Measurements from ENCODE around the gene ATM. TPM values are rescaled to one million over a fixed set of nuclear protein-coding genes. Genes with fewer than 3 reads are reported as not detected.

Gene ATM
- total RNA-seq, 1 donor from 2014 or later = 51.2 TPM

DNA sequence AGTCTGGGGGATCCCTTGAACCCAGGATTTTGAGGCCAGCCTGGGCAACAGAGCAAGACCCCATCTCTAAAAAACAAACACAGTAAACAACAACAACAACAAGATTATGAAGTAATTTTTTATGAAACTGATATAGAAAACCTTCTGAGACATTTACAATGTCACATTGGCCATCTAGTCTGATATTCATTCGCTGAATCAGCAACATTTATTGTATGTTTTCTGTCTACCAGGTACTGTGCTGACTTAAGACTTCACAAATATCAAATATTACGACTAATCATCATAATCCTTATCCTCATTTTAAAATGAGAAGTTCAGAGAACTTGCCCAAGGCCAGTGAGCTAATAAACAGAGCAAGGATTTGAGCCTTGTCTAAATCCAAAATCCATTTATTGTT is 120.8 kb downstream of the ATM start:
- no peak overlapping the region for H3K27ac Mint-ChIP-seq (ENCODE audit: unreplicated experiment)

DNA sequence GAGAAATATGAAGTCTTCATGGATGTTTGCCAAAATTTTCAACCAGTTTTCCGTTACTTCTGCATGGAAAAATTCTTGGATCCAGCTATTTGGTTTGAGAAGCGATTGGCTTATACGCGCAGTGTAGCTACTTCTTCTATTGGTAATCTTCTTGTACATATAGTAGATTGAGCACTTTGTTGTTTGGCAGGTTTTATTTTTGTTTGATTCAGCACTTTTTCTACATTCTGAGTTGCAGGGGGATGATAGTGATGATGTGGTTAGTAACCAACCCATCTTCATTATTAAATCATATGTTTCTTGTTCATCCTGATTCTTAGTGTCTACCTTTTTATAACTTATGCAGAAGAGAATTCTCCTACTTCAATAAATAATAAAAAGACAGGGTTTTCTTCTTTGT is 122.9 kb downstream of the ATM start:
- TF ChIP-seq, protein P1, sequence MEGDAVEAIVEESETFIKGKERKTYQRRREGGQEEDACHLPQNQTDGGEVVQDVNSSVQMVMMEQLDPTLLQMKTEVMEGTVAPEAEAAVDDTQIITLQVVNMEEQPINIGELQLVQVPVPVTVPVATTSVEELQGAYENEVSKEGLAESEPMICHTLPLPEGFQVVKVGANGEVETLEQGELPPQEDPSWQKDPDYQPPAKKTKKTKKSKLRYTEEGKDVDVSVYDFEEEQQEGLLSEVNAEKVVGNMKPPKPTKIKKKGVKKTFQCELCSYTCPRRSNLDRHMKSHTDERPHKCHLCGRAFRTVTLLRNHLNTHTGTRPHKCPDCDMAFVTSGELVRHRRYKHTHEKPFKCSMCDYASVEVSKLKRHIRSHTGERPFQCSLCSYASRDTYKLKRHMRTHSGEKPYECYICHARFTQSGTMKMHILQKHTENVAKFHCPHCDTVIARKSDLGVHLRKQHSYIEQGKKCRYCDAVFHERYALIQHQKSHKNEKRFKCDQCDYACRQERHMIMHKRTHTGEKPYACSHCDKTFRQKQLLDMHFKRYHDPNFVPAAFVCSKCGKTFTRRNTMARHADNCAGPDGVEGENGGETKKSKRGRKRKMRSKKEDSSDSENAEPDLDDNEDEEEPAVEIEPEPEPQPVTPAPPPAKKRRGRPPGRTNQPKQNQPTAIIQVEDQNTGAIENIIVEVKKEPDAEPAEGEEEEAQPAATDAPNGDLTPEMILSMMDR (IDR thresholded peaks at IDR 0.05; ENCODE audit: insufficient read depth, low read depth, low read length) = no peak
- TF ChIP-seq EZH2 (IDR thresholded peaks at IDR 0.05; ENCODE audit: insufficient read depth, low read length) = no peak
- Histone ChIP-seq H2AFZ (ENCODE audit: low read depth, low read length) (no peak overlapping the region), H4K20me1 (ENCODE audit: insufficient read depth, low read length) (no peaks in the 10 kb centered on the region), H3K27me3 (ENCODE audit: insufficient read depth, low read length) (no peaks in the 10 kb centered on the region), H3K27ac (ENCODE audit: low read depth, low read length) (no peak overlapping the region), H3K4me2 (ENCODE audit: low read length) (no peak overlapping the region), H3K4me3 (ENCODE audit: insufficient read depth, low read depth, low read length) (no peak overlapping the region), H3K4me1 (ENCODE audit: insufficient read depth, low read length) (no peaks in the 10 kb centered on the region), H3K9ac (ENCODE audit: low read length) (no peak overlapping the region), H3K9me3 (ENCODE audit: insufficient read depth, low read depth, low read length) (no peaks in the 10 kb centered on the region), H3K79me2 (ENCODE audit: insufficient read depth, low read length) (no peaks in the 10 kb centered on the region), H3K36me3 (ENCODE audit: insufficient read depth, low read length) (peaks cover 11% of the 10 kb centered on the region)
- H3K27me3 Mint-ChIP-seq (ENCODE audit: low read depth, unreplicated experiment) = no peaks in the 10 kb centered on the region
- no peak overlapping the region for H3K4me3 Mint-ChIP-seq (ENCODE audit: unreplicated experiment)
- no peaks in the 10 kb centered on the region for H3K9me3 Mint-ChIP-seq (ENCODE audit: unreplicated experiment)
- DNase-seq (ENCODE audit: low read depth) = no peak
- no peaks in the 10 kb centered on the region for H3K4me1 Mint-ChIP-seq (ENCODE audit: low read depth, unreplicated experiment)
- H3K36me3 Mint-ChIP-seq (ENCODE audit: low read depth, unreplicated experiment) = peaks cover 12% of the 10 kb centered on the region
- peak; percentile 80 for FAIRE-seq
- no peak overlapping the region for H3K27ac Mint-ChIP-seq (ENCODE audit: unreplicated experiment)

More for the DNA sequence above, 120.8 kb downstream of the ATM start:
- Mint-ChIP-seq H3K27me3 (ENCODE audit: low read depth, unreplicated experiment) (no peaks in the 10 kb centered on the region), H3K4me1 (ENCODE audit: low read depth, unreplicated experiment) (no peaks in the 10 kb centered on the region), H3K9me3 (ENCODE audit: unreplicated experiment) (no peaks in the 10 kb centered on the region), H3K36me3 (ENCODE audit: low read depth, unreplicated experiment) (peaks cover under 1% of the 10 kb centered on the region), H3K4me3 (ENCODE audit: unreplicated experiment) (no peak overlapping the region)
- Histone ChIP-seq H3K4me2 (ENCODE audit: low read length) (no peak overlapping the region), H3K9ac (ENCODE audit: low read length) (no peak overlapping the region), H3K4me3 (ENCODE audit: insufficient read depth, low read depth, low read length) (no peak overlapping the region), H3K4me1 (ENCODE audit: insufficient read depth, low read length) (no peaks in the 10 kb centered on the region), H3K27me3 (ENCODE audit: insufficient read depth, low read length) (no peaks in the 10 kb centered on the region), H2AFZ (ENCODE audit: low read depth, low read length) (no peak overlapping the region), H4K20me1 (ENCODE audit: insufficient read depth, low read length) (no peaks in the 10 kb centered on the region), H3K9me3 (ENCODE audit: insufficient read depth, low read depth, low read length) (no peaks in the 10 kb centered on the region), H3K79me2 (ENCODE audit: insufficient read depth, low read length) (no peaks in the 10 kb centered on the region), H3K36me3 (ENCODE audit: insufficient read depth, low read length) (no peaks in the 10 kb centered on the region), H3K27ac (ENCODE audit: low read depth, low read length) (no peak overlapping the region)
- TF ChIP-seq, protein P1 (IDR thresholded peaks at IDR 0.05; ENCODE audit: insufficient read depth, low read depth, low read length) = no peak
- TF ChIP-seq EZH2 (IDR thresholded peaks at IDR 0.05; ENCODE audit: insufficient read depth, low read length) = no peak
- no peak for DNase-seq (ENCODE audit: low read depth)
- FAIRE-seq = no peak

DNA sequence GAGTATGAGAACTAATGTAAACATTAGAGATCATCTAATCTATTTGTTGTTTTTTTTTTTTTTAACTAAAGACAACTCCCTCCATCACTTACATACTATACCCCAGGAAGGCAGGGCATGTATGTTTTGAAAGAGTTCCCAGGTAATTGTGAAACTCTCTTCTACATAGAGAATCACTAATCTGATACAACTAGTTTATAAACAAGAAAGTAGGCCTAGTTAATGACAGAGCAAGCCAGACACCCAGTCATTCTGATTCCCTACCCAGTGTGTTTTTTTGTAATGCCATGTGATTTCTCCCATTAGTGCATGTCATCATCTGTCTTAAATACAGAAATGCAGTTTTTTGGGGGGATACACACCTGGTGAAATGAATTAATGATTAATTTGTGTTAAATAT is 123.6 kb downstream of the ATM start:
- Histone ChIP-seq H2AFZ (ENCODE audit: low read depth, low read length) (no peak overlapping the region), H3K4me2 (ENCODE audit: low read length) (no peak overlapping the region), H3K9me3 (ENCODE audit: insufficient read depth, low read depth, low read length) (no peaks in the 10 kb centered on the region), H3K4me3 (ENCODE audit: insufficient read depth, low read depth, low read length) (no peak overlapping the region), H3K36me3 (ENCODE audit: insufficient read depth, low read length) (peaks cover 15% of the 10 kb centered on the region), H3K27me3 (ENCODE audit: insufficient read depth, low read length) (no peaks in the 10 kb centered on the region), H3K9ac (ENCODE audit: low read length) (no peak overlapping the region), H3K79me2 (ENCODE audit: insufficient read depth, low read length) (no peaks in the 10 kb centered on the region), H4K20me1 (ENCODE audit: insufficient read depth, low read length) (no peaks in the 10 kb centered on the region), H3K27ac (ENCODE audit: low read depth, low read length) (no peak overlapping the region), H3K4me1 (ENCODE audit: insufficient read depth, low read length) (no peaks in the 10 kb centered on the region)
- Mint-ChIP-seq H3K4me1 (ENCODE audit: low read depth, unreplicated experiment) (no peaks in the 10 kb centered on the region), H3K27ac (ENCODE audit: unreplicated experiment) (no peak overlapping the region), H3K36me3 (ENCODE audit: low read depth, unreplicated experiment) (peaks cover 12% of the 10 kb centered on the region), H3K27me3 (ENCODE audit: low read depth, unreplicated experiment) (no peaks in the 10 kb centered on the region), H3K9me3 (ENCODE audit: unreplicated experiment) (no peaks in the 10 kb centered on the region), H3K4me3 (ENCODE audit: unreplicated experiment) (no peak overlapping the region)
- FAIRE-seq = no peak
- no peak for TF ChIP-seq EZH2 (IDR thresholded peaks at IDR 0.05; ENCODE audit: insufficient read depth, low read length)
- TF ChIP-seq, protein P1 (IDR thresholded peaks at IDR 0.05; ENCODE audit: insufficient read depth, low read depth, low read length) = no peak
- no peak for DNase-seq (ENCODE audit: low read depth)
